ENCODE results near the gene ADTRP. TPM values are rescaled to one million over a fixed set of nuclear protein-coding genes. Genes with fewer than 3 reads are reported as not detected.

ADTRP gene
- polyA plus RNA-seq, 2 donors: 0.31 to 0.35 TPM

DNA sequence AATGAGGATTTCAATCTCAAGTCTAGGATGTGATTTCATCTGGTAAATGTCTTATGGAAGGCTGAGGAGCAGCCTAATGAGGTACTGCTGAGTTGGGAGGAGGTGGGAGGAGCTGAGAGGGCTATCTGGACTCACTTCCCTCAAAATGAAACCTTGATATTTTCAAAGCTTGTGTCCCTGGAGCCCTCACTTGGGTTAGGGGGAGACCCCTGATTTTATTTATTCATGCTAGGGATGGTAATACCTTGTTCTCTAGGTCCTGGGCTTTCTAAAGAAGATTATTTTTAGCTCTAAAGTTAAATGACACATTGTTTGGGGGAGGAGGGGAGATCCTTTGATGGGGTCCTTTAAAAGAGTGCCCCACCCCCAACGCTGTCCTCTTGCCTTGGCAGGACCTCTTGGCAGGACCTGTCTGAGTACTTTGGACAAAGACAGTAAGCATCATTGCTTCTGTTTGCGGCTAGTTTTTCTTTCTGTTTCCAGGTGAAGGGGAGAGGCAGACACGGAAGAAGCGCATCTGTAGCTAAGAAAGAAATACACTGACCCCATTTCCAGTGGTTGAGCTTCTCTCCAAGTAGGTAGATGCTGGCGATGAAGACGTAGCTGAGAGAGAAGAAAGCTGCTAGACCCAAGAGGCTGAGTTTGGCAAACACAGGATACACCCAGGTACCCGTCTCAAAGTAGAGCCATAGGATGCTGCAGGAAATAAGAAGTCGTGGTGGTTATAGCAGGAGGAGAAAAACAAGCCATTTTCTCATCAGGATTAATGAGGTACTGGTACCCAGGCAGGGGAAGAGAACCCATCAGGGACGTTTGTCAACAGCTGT is 55.6 kb downstream of the ADTRP start:
- Histone ChIP-seq H3K36me3 (ENCODE audit: control insufficient read depth in 2 of 2, insufficient read depth in 2 of 2, low read length in 1 of 2) (no peaks in the 10 kb centered on the region), H3K27me3 (ENCODE audit: control insufficient read depth in 1 of 2, insufficient read depth in 2 of 2, low read length in 2 of 2) (no peaks in the 10 kb centered on the region), H3K4me1 (ENCODE audit: control insufficient read depth in 2 of 2, insufficient read depth in 2 of 2, low read length in 1 of 2) (no peaks in the 10 kb centered on the region), H3K9me3 (ENCODE audit: control insufficient read depth in 2 of 2, insufficient read depth in 1 of 2, low read depth in 1 of 2, low read length in 1 of 2) (no peaks in the 10 kb centered on the region), H3K4me3 (ENCODE audit: low read depth in 1 of 2, low read length in 2 of 2) (no peak overlapping the region), H3K27ac (ENCODE audit: low read depth in 2 of 2, low read length in 1 of 2) (no peak overlapping the region)
- 78 to 79% methylated on average over 9 of the region's 9 CpGs for WGBS, 2 donors

DNA sequence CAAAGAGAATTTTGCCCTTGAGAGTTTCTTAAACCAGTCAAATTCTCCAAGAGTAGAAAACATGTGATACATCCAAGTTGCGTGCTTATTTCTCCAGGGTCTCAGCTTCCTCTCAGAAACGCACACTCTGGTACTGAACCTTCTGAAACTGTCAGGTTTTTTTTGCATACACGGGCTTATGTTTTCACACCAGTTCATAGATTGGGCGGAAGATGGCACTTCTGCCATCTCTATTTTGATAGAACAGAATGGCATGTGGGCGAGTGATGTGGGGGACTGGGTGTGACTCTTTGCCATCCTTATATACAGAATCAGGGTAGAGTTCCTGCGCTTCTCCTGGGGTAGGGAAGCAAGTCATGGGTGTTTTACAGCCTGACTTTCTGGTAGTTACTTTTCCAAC is 56.4 kb downstream of the ADTRP start:
- no peaks in the 10 kb centered on the region for H3K9me3 ChIP-seq (ENCODE audit: control insufficient read depth in 2 of 2, insufficient read depth in 1 of 2, low read depth in 1 of 2, low read length in 1 of 2)
- H3K36me3 ChIP-seq (ENCODE audit: control insufficient read depth in 2 of 2, insufficient read depth in 2 of 2, low read length in 1 of 2): no peaks in the 10 kb centered on the region
- WGBS, 2 donors: 86 to 90% methylated on average over 6 of the region's 6 CpGs
- H3K4me3 ChIP-seq (ENCODE audit: low read depth in 1 of 2, low read length in 2 of 2): no peak overlapping the region
- H3K4me1 ChIP-seq (ENCODE audit: control insufficient read depth in 2 of 2, insufficient read depth in 2 of 2, low read length in 1 of 2): no peaks in the 10 kb centered on the region
- H3K27me3 ChIP-seq (ENCODE audit: control insufficient read depth in 1 of 2, insufficient read depth in 2 of 2, low read length in 2 of 2): no peaks in the 10 kb centered on the region
- H3K27ac ChIP-seq (ENCODE audit: low read depth in 2 of 2, low read length in 1 of 2): no peak overlapping the region

DNA sequence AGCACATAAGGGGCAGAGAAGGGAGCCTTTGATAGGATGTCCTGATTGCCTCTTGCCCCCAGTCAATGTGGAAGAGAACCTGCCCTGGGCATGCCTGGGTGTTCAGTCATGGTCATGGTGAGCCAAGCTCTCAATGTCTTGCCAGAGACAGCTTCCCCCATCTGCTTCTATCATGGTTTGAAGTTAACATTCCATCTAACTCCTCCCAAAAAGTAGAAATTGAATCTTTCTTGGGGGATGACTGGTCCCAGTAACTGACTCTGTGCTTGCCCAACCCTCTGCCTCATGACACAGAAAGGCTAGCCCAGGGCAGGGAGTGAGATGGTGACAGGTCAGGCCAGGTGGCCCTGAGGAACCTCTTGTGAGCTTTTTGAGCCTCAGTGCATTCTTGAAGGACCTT is 60.1 kb downstream of the ADTRP start:
- Histone ChIP-seq H3K27ac (ENCODE audit: low read depth in 2 of 2, low read length in 1 of 2) (no peak overlapping the region), H3K9me3 (ENCODE audit: control insufficient read depth in 2 of 2, insufficient read depth in 1 of 2, low read depth in 1 of 2, low read length in 1 of 2) (no peaks in the 10 kb centered on the region), H3K4me1 (ENCODE audit: control insufficient read depth in 2 of 2, insufficient read depth in 2 of 2, low read length in 1 of 2) (no peaks in the 10 kb centered on the region), H3K4me3 (ENCODE audit: low read depth in 1 of 2, low read length in 2 of 2) (no peak overlapping the region), H3K27me3 (ENCODE audit: control insufficient read depth in 1 of 2, insufficient read depth in 2 of 2, low read length in 2 of 2) (no peaks in the 10 kb centered on the region), H3K36me3 (ENCODE audit: control insufficient read depth in 2 of 2, insufficient read depth in 2 of 2, low read length in 1 of 2) (no peaks in the 10 kb centered on the region)

DNA sequence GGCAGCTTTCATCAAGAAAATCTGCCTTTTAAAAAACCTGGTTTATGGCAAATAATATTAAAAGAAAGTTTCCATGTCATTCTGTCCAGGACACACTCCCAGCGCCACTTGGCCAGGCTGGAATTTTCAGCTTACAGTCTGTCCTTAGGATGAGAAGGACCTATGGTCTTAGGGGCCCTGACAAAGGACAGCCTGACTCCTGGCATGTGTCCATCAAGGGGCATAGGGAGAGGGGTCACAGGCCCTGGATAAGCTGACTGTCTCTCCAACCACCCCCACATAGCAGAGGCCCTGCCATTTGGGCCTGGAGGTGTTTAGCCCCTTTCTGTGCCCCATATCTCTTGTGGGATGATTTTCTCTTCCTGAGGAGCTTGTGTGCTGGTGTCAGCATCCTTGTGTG is 60.6 kb downstream of the ADTRP start:
- Histone ChIP-seq H3K27me3 (ENCODE audit: control insufficient read depth in 1 of 2, insufficient read depth in 2 of 2, low read length in 2 of 2) (no peaks in the 10 kb centered on the region), H3K4me1 (ENCODE audit: control insufficient read depth in 2 of 2, insufficient read depth in 2 of 2, low read length in 1 of 2) (no peaks in the 10 kb centered on the region), H3K36me3 (ENCODE audit: control insufficient read depth in 2 of 2, insufficient read depth in 2 of 2, low read length in 1 of 2) (no peaks in the 10 kb centered on the region), H3K9me3 (ENCODE audit: control insufficient read depth in 2 of 2, insufficient read depth in 1 of 2, low read depth in 1 of 2, low read length in 1 of 2) (no peaks in the 10 kb centered on the region), H3K27ac (ENCODE audit: low read depth in 2 of 2, low read length in 1 of 2) (no peak overlapping the region), H3K4me3 (ENCODE audit: low read depth in 1 of 2, low read length in 2 of 2) (no peak overlapping the region)
- 96 to 100% methylated on average over 1 of the region's 1 CpG for WGBS, 2 donors

DNA sequence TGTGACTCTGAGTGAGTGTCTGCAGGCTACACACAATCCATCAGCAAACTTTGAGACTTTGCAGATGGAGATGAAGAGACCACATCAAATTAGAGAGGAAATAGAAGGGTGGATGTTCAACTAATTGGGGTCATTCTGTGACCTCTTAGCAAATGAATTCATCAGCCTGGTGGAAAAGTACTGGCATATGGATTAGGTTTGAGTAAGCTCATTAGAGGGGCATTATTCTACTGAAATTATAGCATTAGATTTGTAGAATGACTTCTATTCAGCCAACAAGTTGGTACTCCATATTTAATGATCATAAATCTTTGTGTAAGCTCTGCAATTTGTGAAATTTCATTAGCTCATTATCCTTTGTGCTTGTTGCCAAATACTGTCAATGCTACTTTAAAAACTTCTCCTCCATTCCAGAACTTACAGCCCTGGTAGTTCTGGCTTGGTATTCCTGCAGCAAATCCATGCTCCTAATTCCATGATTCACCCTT is 63.8 kb downstream of the ADTRP start:
- no peak overlapping the region for H3K4me3 ChIP-seq (ENCODE audit: low read depth in 1 of 2, low read length in 2 of 2)
- H3K27ac ChIP-seq (ENCODE audit: low read depth in 2 of 2, low read length in 1 of 2): no peak overlapping the region
- no peaks in the 10 kb centered on the region for H3K27me3 ChIP-seq (ENCODE audit: control insufficient read depth in 1 of 2, insufficient read depth in 2 of 2, low read length in 2 of 2)
- H3K36me3 ChIP-seq (ENCODE audit: control insufficient read depth in 2 of 2, insufficient read depth in 2 of 2, low read length in 1 of 2): no peaks in the 10 kb centered on the region
- H3K9me3 ChIP-seq (ENCODE audit: control insufficient read depth in 2 of 2, insufficient read depth in 1 of 2, low read depth in 1 of 2, low read length in 1 of 2): no peaks in the 10 kb centered on the region
- peaks cover 4 to 12% of the 10 kb centered on the region in 2 donors for H3K4me1 ChIP-seq (ENCODE audit: control insufficient read depth in 2 of 2, insufficient read depth in 2 of 2, low read length in 1 of 2)

DNA sequence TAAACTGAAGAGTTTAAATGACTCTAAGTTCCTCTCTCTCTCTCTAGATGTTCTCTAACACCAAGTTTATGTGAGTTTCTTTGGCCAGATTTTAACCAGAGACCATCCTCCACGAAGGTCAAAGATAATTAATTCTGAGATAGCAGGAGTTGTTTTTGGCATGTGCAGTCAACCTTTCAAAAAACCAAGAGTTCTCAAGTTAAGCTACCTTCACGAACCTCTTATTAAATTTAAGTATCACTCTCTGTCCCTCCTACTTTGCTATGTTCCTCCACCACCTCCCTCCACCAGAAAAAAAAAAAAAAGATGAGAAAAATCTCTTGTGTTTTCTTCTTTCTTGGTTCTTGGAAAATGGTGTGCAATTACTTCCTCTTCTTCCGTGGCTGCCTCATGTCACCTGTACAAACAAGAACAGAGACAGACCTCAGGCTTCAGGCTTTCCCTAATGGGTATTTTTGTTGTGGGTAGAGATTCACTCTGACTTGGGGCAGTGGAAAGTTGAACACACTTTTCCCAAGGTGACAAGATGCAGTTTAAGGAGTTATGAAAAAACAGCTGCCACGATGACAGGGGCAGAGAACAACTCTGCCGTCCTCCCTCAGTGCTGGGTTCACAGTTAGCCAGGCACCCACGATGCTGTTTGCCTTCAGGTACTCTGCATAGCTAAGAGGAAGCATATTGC is 64.3 kb downstream of the ADTRP start:
- H3K27ac ChIP-seq (ENCODE audit: low read depth in 2 of 2, low read length in 1 of 2): no peak overlapping the region
- H3K4me3 ChIP-seq (ENCODE audit: low read depth in 1 of 2, low read length in 2 of 2): no peak overlapping the region
- H3K27me3 ChIP-seq (ENCODE audit: control insufficient read depth in 1 of 2, insufficient read depth in 2 of 2, low read length in 2 of 2): no peaks in the 10 kb centered on the region
- no peaks in the 10 kb centered on the region for H3K36me3 ChIP-seq (ENCODE audit: control insufficient read depth in 2 of 2, insufficient read depth in 2 of 2, low read length in 1 of 2)
- 49 to 65% methylated on average over 6 of the region's 6 CpGs for WGBS, 2 donors
- peaks cover 4 to 12% of the 10 kb centered on the region in 2 donors for H3K4me1 ChIP-seq (ENCODE audit: control insufficient read depth in 2 of 2, insufficient read depth in 2 of 2, low read length in 1 of 2)
- H3K9me3 ChIP-seq (ENCODE audit: control insufficient read depth in 2 of 2, insufficient read depth in 1 of 2, low read depth in 1 of 2, low read length in 1 of 2): no peaks in the 10 kb centered on the region

DNA sequence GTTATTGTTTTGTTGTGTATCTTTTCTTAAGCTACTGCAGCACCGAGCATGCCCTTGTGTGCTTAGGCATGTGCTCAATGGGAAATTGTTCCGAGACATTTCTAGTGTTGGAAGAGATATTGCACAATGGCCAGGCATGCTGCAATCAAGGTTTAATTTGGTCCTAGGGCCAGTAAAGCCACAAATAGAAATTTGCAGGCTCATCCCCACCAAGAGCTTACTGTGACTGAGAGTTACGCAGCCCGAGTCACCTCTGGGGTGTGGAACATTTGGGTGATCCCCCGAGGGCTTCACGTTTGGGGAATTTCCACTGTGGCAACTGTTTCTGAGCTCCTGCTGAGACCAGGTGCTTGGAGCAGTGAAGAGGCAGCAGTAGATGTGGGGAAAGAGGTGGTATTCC is 65.8 kb downstream of the ADTRP start:
- Histone ChIP-seq H3K27me3 (ENCODE audit: control insufficient read depth in 1 of 2, insufficient read depth in 2 of 2, low read length in 2 of 2) (no peaks in the 10 kb centered on the region), H3K4me1 (ENCODE audit: control insufficient read depth in 2 of 2, insufficient read depth in 2 of 2, low read length in 1 of 2) (peaks cover 4 to 12% of the 10 kb centered on the region in 2 donors), H3K36me3 (ENCODE audit: control insufficient read depth in 2 of 2, insufficient read depth in 2 of 2, low read length in 1 of 2) (no peaks in the 10 kb centered on the region), H3K4me3 (ENCODE audit: low read depth in 1 of 2, low read length in 2 of 2) (no peak overlapping the region), H3K27ac (ENCODE audit: low read depth in 2 of 2, low read length in 1 of 2) (peak overlapping the region in 1 of 2 donors; percentile 8), H3K9me3 (ENCODE audit: control insufficient read depth in 2 of 2, insufficient read depth in 1 of 2, low read depth in 1 of 2, low read length in 1 of 2) (no peaks in the 10 kb centered on the region)
- 42 to 70% methylated on average over 6 of the region's 6 CpGs for WGBS, 2 donors

DNA sequence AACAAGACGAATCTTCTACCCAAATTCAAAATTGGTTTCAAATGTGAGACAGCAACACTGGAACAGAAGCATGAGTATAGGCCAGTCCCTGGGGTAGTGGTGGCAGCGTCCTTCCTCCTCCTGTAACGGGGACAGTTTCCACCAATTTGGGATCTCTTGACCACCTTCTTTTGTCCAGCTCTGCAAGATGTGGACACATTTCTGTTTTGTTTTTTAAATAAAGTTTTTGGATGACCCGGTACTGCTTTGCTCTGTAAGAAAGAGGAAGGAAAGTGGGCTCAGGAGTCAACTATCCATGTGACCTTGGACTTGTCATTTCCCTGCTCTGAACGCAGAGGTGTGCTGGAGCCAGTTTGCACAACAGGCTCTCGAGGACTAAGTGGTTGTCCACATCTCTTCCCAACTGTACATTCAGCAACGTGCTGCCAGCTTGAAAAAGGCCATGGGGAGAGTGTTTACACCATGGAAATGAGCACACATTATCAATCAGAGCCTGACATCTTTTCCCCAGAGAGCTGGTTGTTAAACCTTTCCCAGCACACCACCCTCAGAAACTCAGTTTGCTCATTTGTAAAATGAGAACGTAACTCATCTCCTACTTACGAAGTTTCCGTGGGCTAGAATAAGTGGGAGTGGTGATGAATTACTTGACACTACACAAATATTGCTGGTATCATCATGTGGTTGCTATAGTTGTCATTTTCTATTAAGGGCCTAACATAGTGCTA is 66.5 kb downstream of the ADTRP start:
- peaks cover 4 to 12% of the 10 kb centered on the region in 2 donors for H3K4me1 ChIP-seq (ENCODE audit: control insufficient read depth in 2 of 2, insufficient read depth in 2 of 2, low read length in 1 of 2)

DNA sequence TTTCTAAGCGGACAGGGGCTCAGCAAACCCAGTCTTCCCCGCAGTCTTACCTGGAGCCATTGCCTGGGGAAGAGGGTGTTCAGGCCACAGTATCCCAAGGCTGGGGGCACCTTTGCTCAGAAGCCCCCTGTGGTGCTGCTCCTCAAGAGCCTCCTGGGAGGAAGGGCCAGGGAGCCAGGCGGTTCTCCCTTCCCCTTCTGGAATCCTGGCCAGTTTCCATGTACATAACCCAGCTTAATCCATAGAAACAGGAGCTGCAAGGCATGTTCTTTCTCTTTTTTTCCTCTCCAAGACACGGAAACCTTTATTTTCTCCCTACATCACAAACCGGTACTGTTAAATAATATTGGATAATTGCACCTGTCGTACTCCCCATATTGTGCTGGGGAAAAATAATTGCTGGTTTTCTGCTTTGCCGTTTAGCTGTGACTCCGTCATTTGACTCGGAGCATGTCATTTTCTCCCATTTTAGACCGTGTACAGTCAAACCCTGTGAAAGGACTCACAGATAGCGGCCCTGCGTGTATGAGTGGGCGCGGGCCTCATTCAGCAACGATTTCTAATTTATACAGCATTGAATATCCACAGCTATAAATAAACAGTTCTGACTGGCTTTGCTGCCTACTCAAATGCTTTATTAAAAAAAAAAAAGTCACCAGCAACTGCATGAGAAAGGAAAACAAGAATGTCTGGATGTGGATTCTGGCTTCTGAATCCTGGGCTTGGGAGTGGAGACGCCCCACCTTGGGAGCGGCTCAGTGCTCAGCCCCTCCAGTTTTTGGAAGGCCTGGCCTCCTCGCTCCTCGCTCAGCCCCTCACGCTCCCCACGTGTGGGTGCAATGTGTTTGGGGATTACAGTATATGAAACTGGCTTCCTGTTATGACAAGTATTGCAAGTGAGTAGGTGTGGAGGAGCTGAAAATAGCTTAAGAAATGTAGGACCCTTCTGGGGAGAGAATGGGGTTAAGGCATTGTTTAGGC is 67.3 kb downstream of the ADTRP start:
- Histone ChIP-seq H3K9me3 (ENCODE audit: control insufficient read depth in 2 of 2, insufficient read depth in 1 of 2, low read depth in 1 of 2, low read length in 1 of 2) (no peaks in the 10 kb centered on the region), H3K4me3 (ENCODE audit: low read depth in 1 of 2, low read length in 2 of 2) (no peak overlapping the region), H3K27me3 (ENCODE audit: control insufficient read depth in 1 of 2, insufficient read depth in 2 of 2, low read length in 2 of 2) (no peaks in the 10 kb centered on the region), H3K4me1 (ENCODE audit: control insufficient read depth in 2 of 2, insufficient read depth in 2 of 2, low read length in 1 of 2) (peaks cover 4 to 12% of the 10 kb centered on the region in 2 donors), H3K27ac (ENCODE audit: low read depth in 2 of 2, low read length in 1 of 2) (peak overlapping the region; percentile 26 to 33), H3K36me3 (ENCODE audit: control insufficient read depth in 2 of 2, insufficient read depth in 2 of 2, low read length in 1 of 2) (no peaks in the 10 kb centered on the region)
- 32 to 46% methylated on average over 21 of the region's 21 CpGs for whole genome bisulfite sequencing, 2 donors

More for the DNA sequence above, 66.5 kb downstream of the ADTRP start:
- 49 to 56% methylated on average over 10 of the region's 10 CpGs for WGBS, 2 donors
- Histone ChIP-seq H3K9me3 (ENCODE audit: control insufficient read depth in 2 of 2, insufficient read depth in 1 of 2, low read depth in 1 of 2, low read length in 1 of 2) (no peaks in the 10 kb centered on the region), H3K27me3 (ENCODE audit: control insufficient read depth in 1 of 2, insufficient read depth in 2 of 2, low read length in 2 of 2) (no peaks in the 10 kb centered on the region), H3K27ac (ENCODE audit: low read depth in 2 of 2, low read length in 1 of 2) (peak overlapping the region in 1 of 2 donors; percentile 47), H3K4me3 (ENCODE audit: low read depth in 1 of 2, low read length in 2 of 2) (no peak overlapping the region), H3K36me3 (ENCODE audit: control insufficient read depth in 2 of 2, insufficient read depth in 2 of 2, low read length in 1 of 2) (no peaks in the 10 kb centered on the region)

Measured in esophagus (tissue), 2 donors.